CD4-positive, CD25-positive, alpha-beta regulatory T cell (primary cell): ENCODE measurements around the gene NUMB. TPM values are rescaled to one million over a fixed set of nuclear protein-coding genes. Genes with fewer than 3 reads are reported as not detected.
"Not testable (repeated sequence)": the region's sequence is repeated elsewhere in the genome, so short reads cannot be mapped to it uniquely, and the experiment has no call there.

ENCODE experiments used
- ATAC-seq, 2 donors: fragments of 150-1000 bp; cut with Tn5 transposase; one replicate each; pipeline ENCODE4 v1.10.0; 2021; ENCODE audit warnings: low read depth in 2 of 2, moderate number of reproducible peaks in 2 of 2, moderate library complexity in 1 of 2
- DNase-seq, 3 donors: peaks; one replicate each; pipeline versions ENCODE4 v3.0.0 to v3.0.0-alpha.2; 2012 to 2022; ENCODE audit warnings: mixed read lengths in 1 of 3
- H3K27ac ChIP-seq: one replicate; pipeline ENCODE4 v1.7.0; 2013; ENCODE audit warnings: mild to moderate bottlenecking, low read length; ENCODE audit not compliant: insufficient read depth, poor library complexity, severe bottlenecking
- H3K27me3 ChIP-seq: one replicate; pipeline ENCODE4 v1.7.0; 2013; ENCODE audit warnings: low read length; ENCODE audit not compliant: control insufficient read depth, insufficient read depth
- H3K36me3 ChIP-seq: one replicate; pipeline ENCODE4 v1.7.0; 2013; ENCODE audit warnings: mild to moderate bottlenecking, low read length, moderate library complexity; ENCODE audit not compliant: control insufficient read depth, insufficient read depth
- H3K4me1 ChIP-seq: 2 replicates; pipeline ENCODE4 v1.7.0; 2013; ENCODE audit warnings: mild to moderate bottlenecking, low read length; ENCODE audit not compliant: insufficient read depth, control insufficient read depth, poor library complexity, severe bottlenecking
- H3K4me3 ChIP-seq: one replicate; pipeline ENCODE4 v1.7.0; 2013; ENCODE audit warnings: low read depth, mild to moderate bottlenecking, low read length, moderate library complexity
- H3K9me3 ChIP-seq, 2 experiments: 1 replicate in 1 of 2; 2 replicates in 1 of 2; pipeline ENCODE4 v1.7.0; 2013; ENCODE audit warnings: low read length in 2 of 2, mild to moderate bottlenecking in 1 of 2, moderate library complexity in 1 of 2; ENCODE audit not compliant: control insufficient read depth in 2 of 2
- H3K27ac Mint-ChIP-seq, 3 donors: one replicate each; pipeline ENCODE4 v1.8.0; 2020 to 2022; ENCODE audit warnings: mild to moderate bottlenecking in 3 of 3, mixed read lengths in 3 of 3, moderate library complexity in 2 of 3
- H3K27me3 Mint-ChIP-seq: one replicate; pipeline ENCODE4 v1.8.0; 2022; ENCODE audit warnings: mild to moderate bottlenecking, mixed read lengths
- H3K36me3 Mint-ChIP-seq: one replicate; pipeline ENCODE4 v1.8.0; 2020; ENCODE audit warnings: mixed read lengths
- H3K4me1 Mint-ChIP-seq, 4 donors: one replicate each; pipeline ENCODE4 v1.8.0; 2020 to 2022; ENCODE audit warnings: mixed read lengths in 4 of 4, mild to moderate bottlenecking in 1 of 4
- H3K4me3 Mint-ChIP-seq, 4 donors: one replicate each; pipeline ENCODE4 v1.8.0; 2020 to 2022; ENCODE audit warnings: mild to moderate bottlenecking in 4 of 4, mixed read lengths in 4 of 4, moderate library complexity in 3 of 4
- H3K9me3 Mint-ChIP-seq, 7 donors: one replicate each; pipeline ENCODE4 v1.8.0; 2020 to 2022; ENCODE audit warnings: mixed read lengths in 7 of 7, mild to moderate bottlenecking in 3 of 7, moderate library complexity in 2 of 7
- polyA plus RNA-seq, 4 donors: library from polyadenylated mRNA; unstranded; fragments of 300-500 nt; fragmentation: Illumina TruSeq; gene quantifications; one replicate each; pipeline ENCODE4 v1.2.3, GENCODE V29; 2021
- total RNA-seq: library from RNA; stranded (reverse); gene quantifications from one replicate; pipeline ENCODE4 v1.2.3, GENCODE V29; 2022

Gene NUMB
- total and polyA plus RNA-seq, 5 donors from 2014 or later = 28.8 to 53.2 (median 32.9) TPM

- no peak overlapping the region for H3K4me3 Mint-ChIP-seq
- peaks cover 0 to 3% of the 10 kb centered on the region in 2 experiments for H3K9me3 ChIP-seq
Measured at GRCh38 chr14:73386342-73386741, 72.0 kb downstream of the NUMB start.

GRCh38 chr14:73385021-73385420 is 73.3 kb downstream of the NUMB start:
- not testable (repeated sequence) for H3K27ac ChIP-seq, H3K27me3 ChIP-seq, H3K4me3 Mint-ChIP-seq, H3K4me3 ChIP-seq, H3K36me3 ChIP-seq, H3K9me3 ChIP-seq, DNase-seq, H3K4me1 ChIP-seq, H3K27me3 Mint-ChIP-seq, ATAC-seq, H3K4me1 Mint-ChIP-seq, H3K27ac Mint-ChIP-seq
- Mint-ChIP-seq H3K9me3 (peaks cover 0 to 16% (median 0%) of the 10 kb centered on the region in 7 donors), H3K36me3 (peaks cover 13% of the 10 kb centered on the region)

More at GRCh38 chr14:73386342-73386741, 72.0 kb downstream of the NUMB start:
- ATAC-seq (no peak), DNase-seq (no peak)
- Mint-ChIP-seq H3K9me3 (peaks cover 0 to 16% (median 0%) of the 10 kb centered on the region in 7 donors), H3K27me3 (no peaks in the 10 kb centered on the region), H3K4me1 (peaks cover 0 to 5% (median 2%) of the 10 kb centered on the region in 4 donors), H3K36me3 (peaks cover 9% of the 10 kb centered on the region), H3K27ac (no peak overlapping the region)
- no peaks in the 10 kb centered on the region for H3K4me1 ChIP-seq
- H3K27ac ChIP-seq = no peak overlapping the region
- H3K27me3 ChIP-seq = no peaks in the 10 kb centered on the region
- H3K36me3 ChIP-seq = no peaks in the 10 kb centered on the region
- no peak overlapping the region for H3K4me3 ChIP-seq

DNA sequence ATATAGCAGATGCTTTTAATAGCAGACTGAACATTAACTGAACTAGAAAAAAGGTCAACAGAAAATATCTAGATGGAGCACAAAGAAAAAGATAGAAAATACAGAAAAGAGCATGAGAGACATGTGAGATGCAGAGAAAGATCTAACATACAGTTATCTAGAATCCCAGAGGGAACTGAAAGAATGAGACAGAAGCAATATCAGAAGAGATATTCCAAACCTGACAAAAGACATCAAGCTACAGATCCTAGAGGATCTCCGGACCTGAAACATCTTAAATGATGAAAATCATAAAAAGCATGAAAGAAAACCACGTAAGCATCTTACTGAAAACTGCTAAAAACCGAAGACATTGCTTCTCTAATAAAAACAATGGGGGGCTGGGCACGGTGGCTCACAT is 75.0 kb downstream of the NUMB start:
- Histone ChIP-seq H3K4me1 (no peaks in the 10 kb centered on the region), H3K36me3 (no peaks in the 10 kb centered on the region), H3K9me3 (peaks cover 0 to 3% of the 10 kb centered on the region in 2 experiments), H3K4me3 (no peak overlapping the region), H3K27ac (no peak overlapping the region), H3K27me3 (no peaks in the 10 kb centered on the region)
- ATAC-seq (no peak), DNase-seq (no peak)
- Mint-ChIP-seq H3K4me1 (peaks cover 0 to 10% (median 4%) of the 10 kb centered on the region in 4 donors), H3K9me3 (peaks cover 0 to 16% (median 2%) of the 10 kb centered on the region in 7 donors), H3K4me3 (no peak overlapping the region), H3K36me3 (peaks cover 19% of the 10 kb centered on the region), H3K27me3 (no peaks in the 10 kb centered on the region), H3K27ac (no peak overlapping the region)

DNA sequence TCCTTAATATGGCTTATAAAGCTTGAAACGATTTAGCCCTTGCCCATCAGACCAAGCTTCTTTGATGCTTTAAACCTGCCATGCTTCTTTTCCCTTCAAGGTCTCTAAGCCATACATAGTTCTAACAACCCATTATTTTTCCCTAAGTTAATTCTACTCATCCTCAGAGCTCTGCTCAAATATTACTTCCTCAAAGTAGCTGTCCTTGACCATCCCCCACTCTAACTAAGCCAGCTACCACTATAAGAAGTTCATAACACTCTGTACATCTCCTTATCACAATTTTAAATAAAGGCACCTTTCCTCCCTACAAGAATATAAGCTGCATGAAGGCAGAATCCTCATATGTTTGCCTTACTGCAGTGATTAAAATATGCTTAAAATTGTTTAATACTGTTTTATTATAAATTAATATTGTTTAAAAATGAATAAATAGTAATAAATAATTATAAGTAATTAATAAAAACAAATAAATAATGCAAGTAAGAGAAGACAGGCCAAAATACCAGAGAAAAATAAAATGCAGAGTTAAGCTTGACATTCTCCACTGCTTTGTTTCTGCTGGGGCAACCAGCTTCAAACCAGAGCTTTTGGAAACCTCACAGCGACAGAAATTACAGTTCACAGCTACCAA is 76.8 kb downstream of the NUMB start:
- no peaks in the 10 kb centered on the region for H3K36me3 ChIP-seq
- no peaks in the 10 kb centered on the region for H3K27me3 Mint-ChIP-seq
- peaks cover 0 to 10% (median 7%) of the 10 kb centered on the region in 4 donors for H3K4me1 Mint-ChIP-seq
- no peak overlapping the region for H3K4me3 ChIP-seq
- DNase-seq = no peak
- no peak overlapping the region for H3K27ac ChIP-seq
- peaks cover 0 to 3% of the 10 kb centered on the region in 2 experiments for H3K9me3 ChIP-seq
- H3K36me3 Mint-ChIP-seq = peaks cover 23% of the 10 kb centered on the region
- no peak overlapping the region for H3K27ac Mint-ChIP-seq
- H3K9me3 Mint-ChIP-seq = peaks cover 0 to 16% (median 2%) of the 10 kb centered on the region in 7 donors
- H3K4me1 ChIP-seq = no peaks in the 10 kb centered on the region
- ATAC-seq = no peak
- no peak overlapping the region for H3K4me3 Mint-ChIP-seq
- H3K27me3 ChIP-seq = no peaks in the 10 kb centered on the region

GRCh38 chr14:73376585-73376984 is 81.8 kb downstream of the NUMB start:
- no peak overlapping the region for H3K27ac ChIP-seq
- Mint-ChIP-seq H3K4me1 (peaks cover 8 to 11% (median 11%) of the 10 kb centered on the region in 4 donors), H3K27me3 (no peaks in the 10 kb centered on the region), H3K27ac (no peak overlapping the region), H3K9me3 (peaks cover 0 to 2% (median 0%) of the 10 kb centered on the region in 7 donors), H3K36me3 (peaks cover 13% of the 10 kb centered on the region), H3K4me3 (no peak overlapping the region)
- H3K27me3 ChIP-seq = no peaks in the 10 kb centered on the region
- H3K36me3 ChIP-seq = no peaks in the 10 kb centered on the region
- no peaks in the 10 kb centered on the region for H3K9me3 ChIP-seq
- no peak for ATAC-seq
- H3K4me3 ChIP-seq = no peak overlapping the region
- DNase-seq = no peak
- no peaks in the 10 kb centered on the region for H3K4me1 ChIP-seq

DNA sequence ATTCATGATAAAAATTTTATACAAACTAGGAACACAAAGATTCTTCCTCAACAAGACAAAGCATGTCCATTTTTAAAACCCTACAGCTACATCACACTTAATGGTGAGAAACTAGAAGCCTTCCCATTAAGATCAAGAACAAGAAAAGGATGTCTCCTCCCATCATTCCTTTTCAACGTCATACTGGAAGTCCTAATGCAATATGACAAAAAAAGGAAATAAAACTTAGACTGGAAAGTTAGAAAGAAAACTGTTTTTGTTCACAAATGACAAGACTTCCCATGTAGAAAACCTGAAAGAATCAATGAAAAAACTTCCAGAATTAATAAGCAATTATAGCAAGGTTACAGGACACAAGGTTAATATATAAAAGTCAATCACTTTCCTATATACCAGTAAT is 82.5 kb downstream of the NUMB start:
- DNase-seq (no peak), ATAC-seq (no peak)
- Histone ChIP-seq H3K4me1 (no peaks in the 10 kb centered on the region), H3K27ac (no peak overlapping the region), H3K27me3 (no peaks in the 10 kb centered on the region), H3K4me3 (no peak overlapping the region), H3K9me3 (no peaks in the 10 kb centered on the region), H3K36me3 (no peaks in the 10 kb centered on the region)
- H3K27me3 Mint-ChIP-seq = no peaks in the 10 kb centered on the region
- H3K27ac Mint-ChIP-seq = no peak overlapping the region
- peaks cover 0 to 2% (median 0%) of the 10 kb centered on the region in 7 donors for H3K9me3 Mint-ChIP-seq
- no peak overlapping the region for H3K4me3 Mint-ChIP-seq
- peaks cover 13% of the 10 kb centered on the region for H3K36me3 Mint-ChIP-seq
- peaks cover 8 to 11% (median 9%) of the 10 kb centered on the region in 4 donors for H3K4me1 Mint-ChIP-seq

DNA sequence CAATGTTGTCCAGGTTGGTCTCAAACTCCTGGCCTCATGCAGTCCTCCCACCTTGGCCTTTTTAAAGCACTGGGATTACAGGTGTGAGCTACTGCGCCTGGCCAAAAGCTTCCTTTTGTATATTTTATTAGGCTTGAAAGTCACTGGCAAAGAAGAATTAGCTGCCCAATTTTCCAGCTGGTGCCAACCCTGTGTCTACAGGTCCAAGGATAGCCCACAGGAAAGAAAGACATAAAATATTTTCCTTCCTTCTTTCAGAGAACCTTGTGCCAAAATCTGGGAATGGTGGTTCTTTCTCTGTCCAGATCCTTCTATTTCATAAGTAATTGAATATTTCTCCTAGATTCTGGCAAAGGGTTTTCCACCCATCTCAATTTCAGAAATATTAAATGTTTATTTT is 84.1 kb downstream of the NUMB start:
- no peaks in the 10 kb centered on the region for H3K9me3 Mint-ChIP-seq
- no peaks in the 10 kb centered on the region for H3K36me3 ChIP-seq
- no peaks in the 10 kb centered on the region for H3K27me3 Mint-ChIP-seq
- H3K4me3 ChIP-seq = no peak overlapping the region
- H3K36me3 Mint-ChIP-seq = peaks cover 4% of the 10 kb centered on the region
- no peak overlapping the region for H3K4me3 Mint-ChIP-seq
- no peak for DNase-seq
- H3K4me1 ChIP-seq = no peaks in the 10 kb centered on the region
- peaks cover 8 to 12% (median 8%) of the 10 kb centered on the region in 4 donors for H3K4me1 Mint-ChIP-seq
- H3K9me3 ChIP-seq = no peaks in the 10 kb centered on the region
- no peak overlapping the region for H3K27ac ChIP-seq
- H3K27ac Mint-ChIP-seq = no peak overlapping the region
- no peaks in the 10 kb centered on the region for H3K27me3 ChIP-seq
- ATAC-seq = no peak

DNA sequence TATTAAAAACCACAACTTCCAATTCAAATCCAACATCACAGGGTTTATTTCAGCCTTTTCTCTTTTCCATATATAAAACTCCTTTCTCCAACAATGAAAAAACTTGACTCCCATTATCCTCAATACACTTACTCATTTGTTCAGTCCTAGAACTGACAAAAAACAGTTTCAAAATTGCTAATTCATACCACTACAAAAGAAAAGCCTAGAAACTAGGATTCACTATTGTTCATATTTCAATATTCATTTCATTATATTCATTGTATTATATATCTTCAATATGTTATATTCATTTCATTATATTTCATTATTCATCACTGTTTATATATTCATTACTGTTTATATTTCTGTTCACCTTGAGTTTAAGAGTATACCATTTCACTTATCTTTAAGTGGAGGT is 85.8 kb downstream of the NUMB start:
- H3K36me3 ChIP-seq = no peaks in the 10 kb centered on the region
- no peak overlapping the region for H3K27ac ChIP-seq
- H3K4me1 ChIP-seq = no peaks in the 10 kb centered on the region
- H3K9me3 ChIP-seq = no peaks in the 10 kb centered on the region
- no peak overlapping the region for H3K4me3 ChIP-seq
- H3K9me3 Mint-ChIP-seq = no peaks in the 10 kb centered on the region
- H3K27ac Mint-ChIP-seq = no peak overlapping the region
- peaks cover 7% of the 10 kb centered on the region for H3K36me3 Mint-ChIP-seq
- H3K27me3 Mint-ChIP-seq = no peaks in the 10 kb centered on the region
- DNase-seq (no peak), ATAC-seq (no peak)
- no peak overlapping the region for H3K4me3 Mint-ChIP-seq
- peaks cover 6 to 12% (median 7%) of the 10 kb centered on the region in 4 donors for H3K4me1 Mint-ChIP-seq
- no peaks in the 10 kb centered on the region for H3K27me3 ChIP-seq
